Measurements from ENCODE around the gene HCAR2.
"Not testable (repeated sequence)": the region's sequence is repeated elsewhere in the genome, so short reads cannot be mapped to it uniquely, and the experiment has no call there.

The HCAR2 gene

GRCh38 chr12:122669397-122670070 lies 33.6 kb downstream of the HCAR2 start:
- no peaks in the 10 kb centered on the region for H3K9me3 ChIP-seq (ENCODE audit: control insufficient read depth in 1 of 2, low read length in 2 of 2)
- H3K4me1 ChIP-seq (ENCODE audit: control insufficient read depth in 1 of 2, insufficient read depth in 2 of 2, low read length in 2 of 2): no peaks in the 10 kb centered on the region
- H3K4me3 ChIP-seq (ENCODE audit: low read depth in 1 of 2, low read length in 2 of 2): no peak overlapping the region
- no peak overlapping the region for H3K9ac ChIP-seq (ENCODE audit: low read depth in 1 of 2, low read length in 2 of 2)
- no peaks in the 10 kb centered on the region for H3K36me3 ChIP-seq (ENCODE audit: control insufficient read depth in 1 of 2, insufficient read depth in 2 of 2, low read length in 2 of 2)
- H3K27me3 ChIP-seq (ENCODE audit: control insufficient read depth in 1 of 2, insufficient read depth in 2 of 2, low read length in 2 of 2): no peaks in the 10 kb centered on the region
- no peak overlapping the region for H3K27ac ChIP-seq (ENCODE audit: low read depth, low read length)

GRCh38 chr12:122668268-122668667 lies 34.9 kb downstream of the HCAR2 start:
- no peaks in the 10 kb centered on the region for H3K9me3 ChIP-seq (ENCODE audit: control insufficient read depth in 1 of 2, low read length in 2 of 2)
- no peak overlapping the region for H3K4me3 ChIP-seq (ENCODE audit: low read depth in 1 of 2, low read length in 2 of 2)
- H3K27ac ChIP-seq (ENCODE audit: low read depth, low read length): no peak overlapping the region
- H3K9ac ChIP-seq (ENCODE audit: low read depth in 1 of 2, low read length in 2 of 2): no peak overlapping the region
- no peaks in the 10 kb centered on the region for H3K4me1 ChIP-seq (ENCODE audit: control insufficient read depth in 1 of 2, insufficient read depth in 2 of 2, low read length in 2 of 2)
- H3K36me3 ChIP-seq (ENCODE audit: control insufficient read depth in 1 of 2, insufficient read depth in 2 of 2, low read length in 2 of 2): no peaks in the 10 kb centered on the region
- H3K27me3 ChIP-seq (ENCODE audit: control insufficient read depth in 1 of 2, insufficient read depth in 2 of 2, low read length in 2 of 2): no peaks in the 10 kb centered on the region

DNA sequence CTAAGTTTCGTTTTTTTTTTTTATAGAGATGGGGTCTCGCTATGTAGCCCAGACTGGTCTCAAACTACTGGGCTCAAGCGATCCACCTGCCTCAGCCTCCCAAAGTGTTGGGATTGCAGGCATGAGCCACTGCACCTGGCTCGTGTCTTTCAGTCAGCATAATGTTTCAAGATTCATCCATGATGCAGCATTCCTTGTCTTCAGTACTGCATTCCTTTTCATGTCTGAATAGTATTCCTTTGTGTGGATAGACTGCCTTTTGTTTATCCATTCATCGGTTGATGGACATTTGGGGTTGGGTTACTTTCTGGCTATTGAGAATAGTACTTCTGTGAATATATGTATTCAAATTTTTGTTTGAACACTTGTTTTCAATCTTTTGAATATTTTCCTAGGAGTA lies 37.4 kb downstream of the HCAR2 start:
- no peak overlapping the region for H3K4me3 ChIP-seq (ENCODE audit: low read depth in 1 of 2, low read length in 2 of 2)
- no peaks in the 10 kb centered on the region for H3K27me3 ChIP-seq (ENCODE audit: control insufficient read depth in 1 of 2, insufficient read depth in 2 of 2, low read length in 2 of 2)
- no peak overlapping the region for H3K27ac ChIP-seq (ENCODE audit: low read depth, low read length)
- no peaks in the 10 kb centered on the region for H3K36me3 ChIP-seq (ENCODE audit: control insufficient read depth in 1 of 2, insufficient read depth in 2 of 2, low read length in 2 of 2)
- no peak overlapping the region for H3K9ac ChIP-seq (ENCODE audit: low read depth in 1 of 2, low read length in 2 of 2)
- H3K4me1 ChIP-seq (ENCODE audit: control insufficient read depth in 1 of 2, insufficient read depth in 2 of 2, low read length in 2 of 2): no peaks in the 10 kb centered on the region
- H3K9me3 ChIP-seq (ENCODE audit: control insufficient read depth in 1 of 2, low read length in 2 of 2): no peaks in the 10 kb centered on the region

GRCh38 chr12:122665349-122665748 lies 37.8 kb downstream of the HCAR2 start:
- no peaks in the 10 kb centered on the region for H3K4me1 ChIP-seq (ENCODE audit: control insufficient read depth in 1 of 2, insufficient read depth in 2 of 2, low read length in 2 of 2)
- no peak overlapping the region for H3K27ac ChIP-seq (ENCODE audit: low read depth, low read length)
- no peak overlapping the region for H3K9ac ChIP-seq (ENCODE audit: low read depth in 1 of 2, low read length in 2 of 2)
- no peaks in the 10 kb centered on the region for H3K9me3 ChIP-seq (ENCODE audit: control insufficient read depth in 1 of 2, low read length in 2 of 2)
- H3K4me3 ChIP-seq (ENCODE audit: low read depth in 1 of 2, low read length in 2 of 2): no peak overlapping the region
- no peaks in the 10 kb centered on the region for H3K27me3 ChIP-seq (ENCODE audit: control insufficient read depth in 1 of 2, insufficient read depth in 2 of 2, low read length in 2 of 2)
- no peaks in the 10 kb centered on the region for H3K36me3 ChIP-seq (ENCODE audit: control insufficient read depth in 1 of 2, insufficient read depth in 2 of 2, low read length in 2 of 2)

- Histone ChIP-seq H3K27ac (ENCODE audit: low read depth, low read length) (no peak overlapping the region), H3K4me1 (ENCODE audit: control insufficient read depth in 1 of 2, insufficient read depth in 2 of 2, low read length in 2 of 2) (no peaks in the 10 kb centered on the region), H3K4me3 (ENCODE audit: low read depth in 1 of 2, low read length in 2 of 2) (no peak overlapping the region), H3K27me3 (ENCODE audit: control insufficient read depth in 1 of 2, insufficient read depth in 2 of 2, low read length in 2 of 2) (no peaks in the 10 kb centered on the region), H3K9me3 (ENCODE audit: control insufficient read depth in 1 of 2, low read length in 2 of 2) (no peaks in the 10 kb centered on the region), H3K9ac (ENCODE audit: low read depth in 1 of 2, low read length in 2 of 2) (no peak overlapping the region), H3K36me3 (ENCODE audit: control insufficient read depth in 1 of 2, insufficient read depth in 2 of 2, low read length in 2 of 2) (no peaks in the 10 kb centered on the region)
These were observed 41.2 kb downstream of the HCAR2 start for GRCh38 chr12:122661938-122662337.

GRCh38 chr12:122661246-122661645 lies 41.9 kb downstream of the HCAR2 start:
- Histone ChIP-seq H3K27ac (ENCODE audit: low read depth, low read length) (no peak overlapping the region), H3K36me3 (ENCODE audit: control insufficient read depth in 1 of 2, insufficient read depth in 2 of 2, low read length in 2 of 2) (no peaks in the 10 kb centered on the region), H3K4me1 (ENCODE audit: control insufficient read depth in 1 of 2, insufficient read depth in 2 of 2, low read length in 2 of 2) (no peaks in the 10 kb centered on the region), H3K9ac (ENCODE audit: low read depth in 1 of 2, low read length in 2 of 2) (no peak overlapping the region), H3K4me3 (ENCODE audit: low read depth in 1 of 2, low read length in 2 of 2) (no peak overlapping the region), H3K9me3 (ENCODE audit: control insufficient read depth in 1 of 2, low read length in 2 of 2) (no peaks in the 10 kb centered on the region), H3K27me3 (ENCODE audit: control insufficient read depth in 1 of 2, insufficient read depth in 2 of 2, low read length in 2 of 2) (no peaks in the 10 kb centered on the region)

DNA sequence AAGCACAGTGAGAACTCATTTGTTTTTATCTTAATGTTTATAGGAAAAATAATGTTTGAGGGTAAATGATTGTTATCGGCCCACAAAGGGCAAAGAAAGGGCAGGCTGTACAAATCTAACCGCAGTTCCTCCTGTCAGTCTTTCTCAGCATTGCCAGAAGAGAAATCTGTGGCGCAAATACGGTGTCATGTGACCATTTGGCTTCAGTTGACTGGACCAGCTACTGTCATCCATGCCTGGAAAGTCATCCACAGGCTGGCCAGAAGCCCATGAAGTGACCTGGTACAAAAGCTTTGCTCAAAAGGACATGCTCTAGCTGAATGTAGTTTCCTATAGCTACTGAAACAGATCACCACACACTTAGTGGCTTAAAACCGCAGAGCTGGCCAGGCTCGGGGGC lies 43.6 kb downstream of the HCAR2 start:
- no peak overlapping the region for H3K9ac ChIP-seq (ENCODE audit: low read depth in 1 of 2, low read length in 2 of 2)

DNA sequence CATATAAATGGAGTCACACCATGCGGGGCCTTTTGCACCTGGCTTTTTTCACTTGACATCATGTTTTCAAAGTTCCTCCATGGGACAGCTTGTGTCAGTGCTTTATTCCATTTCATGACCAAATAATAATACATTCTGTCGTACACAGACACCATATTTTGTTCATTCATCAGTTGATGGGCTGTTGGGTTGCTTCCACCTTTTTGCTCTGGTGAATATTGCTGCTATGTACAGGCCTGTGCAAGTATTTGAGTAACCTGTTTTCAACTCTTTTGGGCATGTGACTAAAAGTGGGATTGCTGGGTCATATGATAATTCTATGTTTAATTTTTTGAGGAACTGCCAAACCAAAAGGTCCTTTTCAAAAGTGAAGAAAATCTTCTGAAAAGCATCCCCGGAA lies 46.9 kb downstream of the HCAR2 start:
- H3K36me3 ChIP-seq (ENCODE audit: control insufficient read depth in 1 of 2, insufficient read depth in 2 of 2, low read length in 2 of 2): no peaks in the 10 kb centered on the region
- no peak overlapping the region for H3K27ac ChIP-seq (ENCODE audit: low read depth, low read length)

More for the DNA sequence above, 43.6 kb downstream of the HCAR2 start:
- no peaks in the 10 kb centered on the region for H3K36me3 ChIP-seq (ENCODE audit: control insufficient read depth in 1 of 2, insufficient read depth in 2 of 2, low read length in 2 of 2)
- no peaks in the 10 kb centered on the region for H3K9me3 ChIP-seq (ENCODE audit: control insufficient read depth in 1 of 2, low read length in 2 of 2)
- H3K27me3 ChIP-seq (ENCODE audit: control insufficient read depth in 1 of 2, insufficient read depth in 2 of 2, low read length in 2 of 2): no peaks in the 10 kb centered on the region
- H3K4me3 ChIP-seq (ENCODE audit: low read depth in 1 of 2, low read length in 2 of 2): no peak overlapping the region
- H3K4me1 ChIP-seq (ENCODE audit: control insufficient read depth in 1 of 2, insufficient read depth in 2 of 2, low read length in 2 of 2): no peaks in the 10 kb centered on the region
- H3K27ac ChIP-seq (ENCODE audit: low read depth, low read length): no peak overlapping the region

DNA sequence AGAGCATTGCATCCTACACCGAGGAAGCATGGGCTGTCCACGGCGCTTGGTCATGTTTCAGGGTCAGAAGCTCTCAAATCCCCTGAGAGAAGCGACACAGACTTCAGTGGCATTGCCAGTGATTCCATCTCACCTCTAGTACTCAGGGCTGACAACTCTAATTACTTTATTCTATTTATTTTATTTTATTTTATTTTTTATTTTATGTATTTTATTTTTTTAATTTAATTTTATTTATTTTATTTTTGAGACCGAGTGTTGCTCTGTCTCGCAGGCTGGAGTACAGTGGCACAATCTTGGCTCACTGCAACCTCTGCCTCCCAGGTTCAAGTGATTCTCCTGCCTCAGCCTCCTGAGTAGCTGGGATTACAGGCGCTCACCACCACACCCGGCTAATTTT lies 49.9 kb downstream of the HCAR2 start:
- H3K4me3 ChIP-seq (ENCODE audit: low read depth in 1 of 2, low read length in 2 of 2); H3K27ac ChIP-seq (ENCODE audit: low read depth, low read length); H3K9ac ChIP-seq (ENCODE audit: low read depth in 1 of 2, low read length in 2 of 2); H3K27me3 ChIP-seq (ENCODE audit: control insufficient read depth in 1 of 2, insufficient read depth in 2 of 2, low read length in 2 of 2); H3K4me1 ChIP-seq (ENCODE audit: control insufficient read depth in 1 of 2, insufficient read depth in 2 of 2, low read length in 2 of 2); H3K9me3 ChIP-seq (ENCODE audit: control insufficient read depth in 1 of 2, low read length in 2 of 2); H3K36me3 ChIP-seq (ENCODE audit: control insufficient read depth in 1 of 2, insufficient read depth in 2 of 2, low read length in 2 of 2): not testable (repeated sequence)

More for the DNA sequence above, 46.9 kb downstream of the HCAR2 start:
- Histone ChIP-seq H3K27me3 (ENCODE audit: control insufficient read depth in 1 of 2, insufficient read depth in 2 of 2, low read length in 2 of 2) (no peaks in the 10 kb centered on the region), H3K9me3 (ENCODE audit: control insufficient read depth in 1 of 2, low read length in 2 of 2) (no peaks in the 10 kb centered on the region), H3K4me1 (ENCODE audit: control insufficient read depth in 1 of 2, insufficient read depth in 2 of 2, low read length in 2 of 2) (no peaks in the 10 kb centered on the region), H3K4me3 (ENCODE audit: low read depth in 1 of 2, low read length in 2 of 2) (no peak overlapping the region), H3K9ac (ENCODE audit: low read depth in 1 of 2, low read length in 2 of 2) (no peak overlapping the region)

DNA sequence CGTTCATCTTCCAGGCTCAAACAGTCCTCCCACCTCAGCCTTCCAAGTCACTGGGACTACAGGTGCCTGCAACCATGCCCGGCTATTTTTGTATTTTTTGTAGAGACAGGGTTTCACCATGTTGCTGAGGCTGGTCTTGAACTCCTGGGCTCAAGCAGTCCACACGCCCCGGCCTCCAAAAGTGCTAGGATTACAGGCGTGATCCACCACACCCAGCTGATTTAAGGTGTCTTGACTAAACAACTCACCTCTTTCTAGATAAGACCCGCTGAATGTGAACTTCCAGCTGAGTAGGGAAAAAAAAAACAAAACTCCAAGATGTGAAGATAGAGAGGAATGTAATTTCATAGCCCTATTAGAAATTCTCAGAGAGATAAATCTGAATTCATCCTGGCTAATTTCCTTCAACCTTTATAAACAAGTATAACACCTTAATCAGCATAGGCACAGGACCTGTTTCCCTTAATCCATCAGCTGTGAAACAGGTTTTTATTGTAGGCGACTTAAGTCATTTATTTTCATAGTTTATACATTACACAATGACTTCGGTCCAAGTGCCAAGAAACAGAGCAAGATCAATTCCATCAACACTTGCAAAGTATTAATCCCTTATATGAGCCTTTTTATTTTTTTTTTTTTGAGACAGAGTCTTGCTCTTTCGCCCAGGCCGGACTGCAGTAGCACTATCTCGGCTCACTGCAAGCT lies 51.5 kb downstream of the HCAR2 start:
- no peaks in the 10 kb centered on the region for H3K27me3 ChIP-seq (ENCODE audit: control insufficient read depth in 1 of 2, insufficient read depth in 2 of 2, low read length in 2 of 2)
- H3K36me3 ChIP-seq (ENCODE audit: control insufficient read depth in 1 of 2, insufficient read depth in 2 of 2, low read length in 2 of 2): no peaks in the 10 kb centered on the region
- H3K27ac ChIP-seq (ENCODE audit: low read depth, low read length): no peak overlapping the region
- no peak overlapping the region for H3K4me3 ChIP-seq (ENCODE audit: low read depth in 1 of 2, low read length in 2 of 2)
- H3K9ac ChIP-seq (ENCODE audit: low read depth in 1 of 2, low read length in 2 of 2): no peak overlapping the region
- H3K9me3 ChIP-seq (ENCODE audit: control insufficient read depth in 1 of 2, low read length in 2 of 2): no peaks in the 10 kb centered on the region
- H3K4me1 ChIP-seq (ENCODE audit: control insufficient read depth in 1 of 2, insufficient read depth in 2 of 2, low read length in 2 of 2): no peaks in the 10 kb centered on the region
